Esophagus mucosa (tissue), 1 donor: Measurements from ENCODE around the gene C16orf46. TPM values are rescaled to one million over a fixed set of nuclear protein-coding genes. Genes with fewer than 3 reads are reported as not detected.

ENCODE experiments used
- ATAC-seq: fragments of 200-7000 bp; cut with Tn5 transposase; one replicate; pipeline ENCODE4 v1.9.1; 2020
- total RNA-seq: library from RNA; stranded (reverse); gene quantifications from one replicate; pipeline ENCODE4 v1.2.4, GENCODE V29; 2023
- donor health status: DM: yes; HTN: yes; CAD: no.

C16orf46 gene
- total RNA-seq, 1 donor from 2014 or later = not detected

GRCh38 chr16:81073560-81074330, 3.3 kb downstream of the C16orf46 start:
- no peak for ATAC-seq

GRCh38 chr16:81071805-81072204, 5.2 kb downstream of the C16orf46 start:
- peak; percentile 23 for ATAC-seq

- no peak for ATAC-seq
Measured at GRCh38 chr16:81070979-81071378, 6.1 kb downstream of the C16orf46 start.

GRCh38 chr16:81069063-81069462, 8.0 kb downstream of the C16orf46 start:
- no peak for ATAC-seq

GRCh38 chr16:81067166-81067565, 9.9 kb downstream of the C16orf46 start:
- ATAC-seq = no peak

GRCh38 chr16:81066681-81067080, 10.4 kb downstream of the C16orf46 start:
- no peak for ATAC-seq

- no peak for ATAC-seq
Measured at GRCh38 chr16:81061871-81062608, 15.0 kb downstream of the C16orf46 start.

- no peak for ATAC-seq
Measured at GRCh38 chr16:81061307-81061640, 15.8 kb downstream of the C16orf46 start.

GRCh38 chr16:81060576-81061306, 16.3 kb downstream of the C16orf46 start:
- ATAC-seq = no peak

- ATAC-seq = no peak
Measured at GRCh38 chr16:81053761-81054160, 23.3 kb downstream of the C16orf46 start.

- no peak for ATAC-seq
Measured at GRCh38 chr16:81042821-81043220, 34.2 kb downstream of the C16orf46 start.

GRCh38 chr16:81041696-81042095, 35.3 kb downstream of the C16orf46 start:
- no peak for ATAC-seq

- no peak for ATAC-seq
Measured at GRCh38 chr16:81040842-81041241, 36.2 kb downstream of the C16orf46 start.

- ATAC-seq = no peak
Measured at GRCh38 chr16:81040131-81040530, 36.9 kb downstream of the C16orf46 start.

- peak; percentile 80 for ATAC-seq
Measured at GRCh38 chr16:81036751-81037350, 40.2 kb downstream of the C16orf46 start.

- peak; percentile 36 for ATAC-seq
Measured at GRCh38 chr16:81035975-81036750, 40.9 kb downstream of the C16orf46 start.

GRCh38 chr16:81035398-81035974, 41.6 kb downstream of the C16orf46 start, which contains the start of gene ATMIN:
ATMIN (plus strand) TSS chr16:81035842; CDS start chr16:81035871, 29 bp downstream.
- ATAC-seq = peak; percentile 96

GRCh38 chr16:81029930-81030604, 47.0 kb downstream of the C16orf46 start:
- ATAC-seq = peak; percentile 51

GRCh38 chr16:81026429-81026828, 50.6 kb downstream of the C16orf46 start:
- no peak for ATAC-seq

GRCh38 chr16:81018496-81018895, 58.5 kb downstream of the C16orf46 start:
- ATAC-seq = no peak

GRCh38 chr16:81014672-81015071, 62.4 kb downstream of the C16orf46 start:
- no peak for ATAC-seq
